Endodermal cell (in vitro differentiated cells): Measurements from ENCODE around the gene SSB. TPM values are rescaled to one million over a fixed set of nuclear protein-coding genes. Genes with fewer than 3 reads are reported as not detected.

ENCODE experiments used
- DNase-seq: peaks from one replicate; pipeline ENCODE4 v3.0.0-alpha.2; 2017
- H3K27ac ChIP-seq: 2 replicates; pipeline ENCODE4 v1.5.1; 2013; ENCODE audit warnings: mild to moderate bottlenecking, low read depth, low read length, moderate library complexity
- H3K27me3 ChIP-seq: 2 replicates; pipeline ENCODE4 v1.6.1; 2013; ENCODE audit warnings: mild to moderate bottlenecking, low read length, moderate library complexity; ENCODE audit not compliant: insufficient read depth, control insufficient read depth, poor library complexity, severe bottlenecking
- H3K36me3 ChIP-seq: 2 replicates; pipeline ENCODE4 v1.7.0; 2013; ENCODE audit warnings: mild to moderate bottlenecking, low read length, moderate library complexity; ENCODE audit not compliant: control insufficient read depth, insufficient read depth
- H3K4me1 ChIP-seq: one replicate; pipeline ENCODE4 v1.7.0; 2013; ENCODE audit warnings: low read length; ENCODE audit not compliant: control insufficient read depth, insufficient read depth
- H3K4me3 ChIP-seq: 2 replicates; pipeline ENCODE4 v1.5.1; 2013; ENCODE audit warnings: mild to moderate bottlenecking, low read length, moderate library complexity
- H3K9ac ChIP-seq: 2 replicates; pipeline ENCODE4 v1.6.1; 2013; ENCODE audit warnings: mild to moderate bottlenecking, low read length, moderate library complexity; ENCODE audit not compliant: poor library complexity, severe bottlenecking; ENCODE audit errors: extremely low read depth
- H3K9me3 ChIP-seq: 2 replicates; pipeline ENCODE4 v1.6.1; 2013; ENCODE audit warnings: mild to moderate bottlenecking, low read length, moderate library complexity; ENCODE audit not compliant: control insufficient read depth
- H3K27ac Mint-ChIP-seq: 2 replicates; pipeline ENCODE4 v1.8.0; 2020; ENCODE audit warnings: mixed read lengths
- H3K27me3 Mint-ChIP-seq: 2 replicates; pipeline ENCODE4 v1.8.0; 2021; ENCODE audit warnings: mild to moderate bottlenecking, mixed read lengths; ENCODE audit not compliant: insufficient read depth
- H3K36me3 Mint-ChIP-seq: 2 replicates; pipeline ENCODE4 v1.8.0; 2020; ENCODE audit warnings: low read depth, mixed read lengths
- H3K4me1 Mint-ChIP-seq: 2 replicates; pipeline ENCODE4 v1.8.0; 2020; ENCODE audit warnings: mixed read lengths
- H3K4me3 Mint-ChIP-seq: 2 replicates; pipeline ENCODE4 v1.8.0; 2020; ENCODE audit warnings: mild to moderate bottlenecking, moderate library complexity, mixed read lengths
- H3K9me3 Mint-ChIP-seq: 2 replicates; pipeline ENCODE4 v1.8.0; 2020; ENCODE audit warnings: mild to moderate bottlenecking, mixed read lengths
- CTCF ChIP-seq: fragments of 200-600 bp; sonication (generic); conservative IDR thresholded peaks from 2 replicates; pipeline ENCODE4 v1.5.0; 2021; ENCODE audit warnings: antibody characterized with exemption, mild to moderate bottlenecking
- WGBS, 2 experiments: methylation state at CpG; one replicate each; pipeline versions ENCODE4 v1.1.5 to v1.1.7; 2013; ENCODE audit warnings: missing lambda C conversion rate in 2 of 2, mixed read lengths in 1 of 2; ENCODE audit not compliant: insufficient coverage in 1 of 2, insufficient read length in 1 of 2; 5-methylcytosine and 5-hydroxymethylcytosine counted together
- total RNA-seq, 2 donors: library from RNA; stranded (reverse); fragmentation: NEBNext Ultra II Directional in 1 of 2; extraction: Animal tissue kit (Norgen Biotek cat#: 25700) in 1 of 2; gene quantifications; 2 replicates in 1 of 2; 3 replicates in 1 of 2; pipeline ENCODE4 v1.2.1, GENCODE V29; 2021

SSB gene
- total RNA-seq, 2 donors from 2014 or later: 182 to 208 TPM

DNA sequence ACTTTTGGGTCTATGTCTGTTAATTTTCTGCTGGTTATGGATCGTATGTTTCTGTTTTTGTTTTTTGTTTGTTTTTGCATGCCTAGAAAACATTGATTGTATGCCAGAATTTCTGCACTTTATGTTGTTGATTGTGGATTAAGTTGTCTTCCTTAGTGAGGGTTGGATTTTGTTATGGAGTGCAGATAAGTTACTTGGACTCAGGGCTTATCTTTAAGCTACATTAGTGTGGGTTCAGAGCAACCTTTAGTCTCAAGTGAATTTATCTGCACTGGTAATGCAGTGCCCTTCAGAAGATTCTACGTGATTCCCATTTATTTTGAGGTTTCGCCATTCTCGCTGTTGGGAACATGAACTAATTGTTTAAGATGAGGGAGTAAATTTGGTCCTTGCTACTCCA lies 61.5 kb downstream of the SSB start:
- Mint-ChIP-seq H3K27me3 (no peaks in the 10 kb centered on the region), H3K36me3 (peaks cover 18% of the 10 kb centered on the region), H3K27ac (no peak overlapping the region), H3K9me3 (peaks cover 22% of the 10 kb centered on the region), H3K4me3 (no peak overlapping the region), H3K4me1 (peaks cover 5% of the 10 kb centered on the region)
- WGBS, 2 experiments: 94 to 97% methylated on average over 4 of the region's 4 CpGs
- no peaks in the 10 kb centered on the region for H3K36me3 ChIP-seq
- H3K4me3 ChIP-seq: no peak overlapping the region
- no peak overlapping the region for H3K9ac ChIP-seq
- no peaks in the 10 kb centered on the region for H3K4me1 ChIP-seq
- no peak for TF ChIP-seq CTCF
- H3K9me3 ChIP-seq: peaks cover 4% of the 10 kb centered on the region
- H3K27ac ChIP-seq: no peak overlapping the region
- no peaks in the 10 kb centered on the region for H3K27me3 ChIP-seq
- no peak for DNase-seq

Other genes with a start within 250 kb of the SSB start
- 10 to 100 TPM; 45.2 to 56.0 TPM for gene FASTKD1, start 225.0 kb upstream of the SSB start, total RNA-seq
- 10 to 100 TPM; 59.5 to 72.7 TPM for gene PPIG, start 214.5 kb upstream of the SSB start, total RNA-seq
- gene CFAP210, start 104.5 kb upstream of the SSB start, total RNA-seq: 1 to 10 TPM in 1 of 2 donors, under 1 TPM in 1; 0.70 to 1.9 TPM
- 1 to 10 TPM; 6.3 to 7.3 TPM for gene PHOSPHO2, start 104.4 kb upstream of the SSB start, total RNA-seq
- 10 to 100 TPM; 43.4 to 61.9 TPM for gene KLHL23, start 65.0 kb upstream of the SSB start, total RNA-seq
- gene METTL5, start 26.0 kb downstream of the SSB start, total RNA-seq: 100 to 1,000 TPM in 1 of 2 donors, 10 to 100 TPM in 1; 76.1 to 102 TPM
- 10 to 100 TPM; 20.4 to 24.8 TPM for gene UBR3, start 28.6 kb downstream of the SSB start, total RNA-seq